Parathyroid adenoma (tissue), 2 donors: ENCODE results near the gene BTBD1.

Source experiments
- H2AFZ ChIP-seq: fragments of 300-600 bp; sonication (generic); one replicate; pipeline ENCODE4 v1.7.0; 2017; ENCODE audit warnings: antibody characterized with exemption, mild to moderate bottlenecking
- H3K27ac ChIP-seq: fragments of 300-600 bp; sonication (generic); one replicate; pipeline ENCODE4 v1.7.0; 2017
- H3K27me3 ChIP-seq: fragments of 300-600 bp; sonication (generic); one replicate; pipeline ENCODE4 v1.7.0; 2017; ENCODE audit warnings: low read length; ENCODE audit not compliant: control insufficient read depth, insufficient read depth
- H3K36me3 ChIP-seq: fragments of 300-600 bp; sonication (generic); one replicate; pipeline ENCODE4 v1.7.0; 2017; ENCODE audit warnings: low read length; ENCODE audit not compliant: control insufficient read depth, insufficient read depth
- H3K4me1 ChIP-seq: fragments of 300-600 bp; sonication (generic); one replicate; pipeline ENCODE4 v1.7.0; 2017; ENCODE audit warnings: control low read depth
- H3K4me2 ChIP-seq: fragments of 300-600 bp; sonication (generic); one replicate; pipeline ENCODE4 v1.7.0; 2017; ENCODE audit warnings: low read length
- H3K4me3 ChIP-seq: fragments of 300-600 bp; sonication (generic); one replicate; pipeline ENCODE4 v1.7.0; 2017; ENCODE audit warnings: low read depth, low read length
- H3K79me2 ChIP-seq: fragments of 300-600 bp; sonication (generic); one replicate; pipeline ENCODE4 v1.7.0; 2017; ENCODE audit warnings: control low read depth
- H3K9ac ChIP-seq: fragments of 300-600 bp; sonication (generic); one replicate; pipeline ENCODE4 v1.7.0; 2017; ENCODE audit warnings: mild to moderate bottlenecking
- H3K9me3 ChIP-seq: fragments of 300-600 bp; sonication (generic); one replicate; pipeline ENCODE4 v1.7.0; 2017; ENCODE audit warnings: low read length; ENCODE audit not compliant: control insufficient read depth
- CTCF ChIP-seq: fragments of 300-600 bp; sonication (generic); IDR thresholded peaks from one replicate; pipeline ENCODE4 v1.7.0; 2017; ENCODE audit warnings: antibody characterized with exemption, mild to moderate bottlenecking
- donor health status: primary hyperparathyroidism.

The BTBD1 gene

GRCh38 chr15:83015361-83015760 is 51.7 kb downstream of the BTBD1 start:
- no peak overlapping the region for H3K4me3 ChIP-seq
- no peaks in the 10 kb centered on the region for H3K36me3 ChIP-seq
- H3K27ac ChIP-seq = no peak overlapping the region
- peaks cover 8% of the 10 kb centered on the region for H3K4me1 ChIP-seq
- no peak overlapping the region for H2AFZ ChIP-seq
- no peak for TF ChIP-seq CTCF
- no peaks in the 10 kb centered on the region for H3K27me3 ChIP-seq
- no peaks in the 10 kb centered on the region for H3K9me3 ChIP-seq
- H3K9ac ChIP-seq = no peak overlapping the region
- H3K4me2 ChIP-seq = no peak overlapping the region
- H3K79me2 ChIP-seq = peaks cover 2% of the 10 kb centered on the region

- peaks cover 8% of the 10 kb centered on the region for H3K4me1 ChIP-seq
- no peak for TF ChIP-seq CTCF
- no peak overlapping the region for H2AFZ ChIP-seq
- peaks cover 2% of the 10 kb centered on the region for H3K79me2 ChIP-seq
- H3K27ac ChIP-seq = no peak overlapping the region
- H3K4me3 ChIP-seq = no peak overlapping the region
- no peaks in the 10 kb centered on the region for H3K9me3 ChIP-seq
- no peaks in the 10 kb centered on the region for H3K36me3 ChIP-seq
- H3K27me3 ChIP-seq = no peaks in the 10 kb centered on the region
- H3K4me2 ChIP-seq = no peak overlapping the region
- H3K9ac ChIP-seq = no peak overlapping the region
These were observed 52.8 kb downstream of the BTBD1 start for GRCh38 chr15:83014205-83014653.

- H3K27ac ChIP-seq = no peak overlapping the region
- H2AFZ ChIP-seq = no peak overlapping the region
- H3K27me3 ChIP-seq = no peaks in the 10 kb centered on the region
- H3K36me3 ChIP-seq = no peaks in the 10 kb centered on the region
- no peak for TF ChIP-seq CTCF
- no peak overlapping the region for H3K4me3 ChIP-seq
- no peak overlapping the region for H3K4me2 ChIP-seq
- peaks cover 8% of the 10 kb centered on the region for H3K4me1 ChIP-seq
- H3K9ac ChIP-seq = no peak overlapping the region
- peaks cover 2% of the 10 kb centered on the region for H3K79me2 ChIP-seq
- H3K9me3 ChIP-seq = no peaks in the 10 kb centered on the region
These were observed 54.4 kb downstream of the BTBD1 start for GRCh38 chr15:83012636-83013035.

GRCh38 chr15:83012076-83012426 is 55.0 kb downstream of the BTBD1 start:
- Histone ChIP-seq H2AFZ (peak overlapping the region; percentile 77), H3K79me2 (peaks cover 2% of the 10 kb centered on the region), H3K27ac (peak overlapping the region; percentile 2), H3K36me3 (no peaks in the 10 kb centered on the region), H3K9me3 (no peaks in the 10 kb centered on the region), H3K4me1 (peaks cover 8% of the 10 kb centered on the region), H3K9ac (no peak overlapping the region), H3K27me3 (no peaks in the 10 kb centered on the region), H3K4me2 (peak overlapping the region; percentile 72), H3K4me3 (peak overlapping the region; percentile 80)
- TF ChIP-seq CTCF = no peak

- no peaks in the 10 kb centered on the region for H3K36me3 ChIP-seq
- H3K4me3 ChIP-seq = peak within 1 kb of the TSS; percentile 80
- no peaks in the 10 kb centered on the region for H3K9me3 ChIP-seq
- peak within 1 kb of the TSS; percentile 72 for H3K4me2 ChIP-seq
- H3K27me3 ChIP-seq = no peaks in the 10 kb centered on the region
- H3K27ac ChIP-seq = peak within 1 kb of the TSS; percentile 74
- peak within 1 kb of the TSS; percentile 77 for H2AFZ ChIP-seq
- peak; percentile 62 for TF ChIP-seq CTCF
- H3K9ac ChIP-seq = peak within 1 kb of the TSS; percentile 61
- peaks cover 2% of the 10 kb centered on the region for H3K79me2 ChIP-seq
- peaks cover 8% of the 10 kb centered on the region for H3K4me1 ChIP-seq
These were observed 55.6 kb downstream of the BTBD1 start, which contains the start of gene C15orf40 for GRCh38 chr15:83011271-83012075. C15orf40 (minus strand) TSS chr15:83011639; CDS start chr15:83011607, 32 bp downstream.
